PC-3 (cell line): ENCODE results near the gene SMG7. TPM values are rescaled to one million over a fixed set of nuclear protein-coding genes. Genes with fewer than 3 reads are reported as not detected.

Source experiments
- ATAC-seq: fragments of 200-7000 bp; cut with Tn5 transposase; 2 replicates; pipeline ENCODE4 v1.9.1; 2020; ENCODE audit warnings: mild to moderate bottlenecking, moderate library complexity
- BruUV-seq: library from RNA; stranded (reverse); fragments of 400-500 nt; replicated peaks from 2 replicates; lab custom pipeline; 2021; lab: Mats Ljungman, UMichigan
- CTCF ChIA-PET: fragments of 300-600 bp; sonication (Branson Sonifier 250); formaldehyde crosslinking; loops from one replicate; lab custom pipeline; 2022; ENCODE audit warnings: antibody characterized with exemption; lab: Charles Lee
- POLR2A ChIA-PET: fragments of 300-600 bp; sonication (Branson Sonifier 250); formaldehyde crosslinking; loops from one replicate; lab custom pipeline; 2022; ENCODE audit warnings: antibody characterized with exemption; ENCODE audit not compliant: unreplicated experiment; lab: Charles Lee
- DNase-seq: peaks from one replicate; pipeline ENCODE4 v3.0.0-alpha.2; 2015
- H2AFZ ChIP-seq: fragments of 300-600 bp; sonication (generic); 2 replicates; pipeline ENCODE4 v1.6.0; 2016; ENCODE audit warnings: antibody characterized with exemption, low read length
- H3F3A ChIP-seq: fragments of 300-600 bp; sonication (generic); one replicate; pipeline ENCODE4 v1.6.0; 2017; ENCODE audit warnings: antibody characterized with exemption, low read length, control low read depth, mild to moderate bottlenecking; ENCODE audit not compliant: unreplicated experiment
- H3K27ac ChIP-seq: fragments of 300-600 bp; sonication (generic); 2 replicates; pipeline ENCODE4 v1.5.1; 2016; ENCODE audit warnings: mild to moderate bottlenecking, low read length
- H3K27me3 ChIP-seq: fragments of 300-600 bp; sonication (generic); 2 replicates; pipeline ENCODE4 v1.6.1; 2016; ENCODE audit warnings: low read length, mixed read lengths
- H3K36me3 ChIP-seq: fragments of 300-600 bp; sonication (generic); 2 replicates; pipeline ENCODE4 v1.6.1; 2016; ENCODE audit warnings: low read depth, mixed run types, low read length, mixed read lengths
- H3K4me1 ChIP-seq: fragments of 300-600 bp; sonication (generic); 2 replicates; pipeline ENCODE4 v1.5.1; 2016; ENCODE audit warnings: low read length; ENCODE audit not compliant: insufficient read depth
- H3K4me2 ChIP-seq: fragments of 300-600 bp; sonication (generic); 2 replicates; pipeline ENCODE4 v1.6.0; 2016; ENCODE audit warnings: low read length
- H3K4me3 ChIP-seq: fragments of 300-600 bp; sonication (generic); 2 replicates; pipeline ENCODE4 v1.5.1; 2016; ENCODE audit warnings: mild to moderate bottlenecking, low read length, mixed read lengths
- H3K79me2 ChIP-seq: fragments of 300-600 bp; sonication (generic); 2 replicates; pipeline ENCODE4 v1.6.1; 2017; ENCODE audit warnings: low read length, mixed read lengths
- H3K9ac ChIP-seq: fragments of 300-600 bp; sonication (generic); 2 replicates; pipeline ENCODE4 v1.6.0; 2016; ENCODE audit warnings: mild to moderate bottlenecking, low read length
- H3K9me2 ChIP-seq: fragments of 300-600 bp; sonication (generic); replicated peaks from 2 replicates; pipeline ENCODE4 v1.6.1; 2016; ENCODE audit warnings: mixed run types, low read length, mixed read lengths
- H3K9me3 ChIP-seq: fragments of 300-600 bp; sonication (generic); 2 replicates; pipeline ENCODE4 v1.6.1; 2016; ENCODE audit warnings: low read length, mixed read lengths
- H4K20me1 ChIP-seq: fragments of 300-600 bp; sonication (generic); 2 replicates; pipeline ENCODE4 v1.6.1; 2016; ENCODE audit warnings: low read length, mixed read lengths
- CTCF ChIP-seq: fragments of 300-600 bp; sonication (generic); conservative IDR thresholded peaks from 2 replicates; pipeline ENCODE4 v1.5.1; 2017; ENCODE audit warnings: antibody characterized with exemption, low read depth, mild to moderate bottlenecking, low read length
- EZH2 ChIP-seq: fragments of 300-600 bp; sonication (generic); IDR thresholded peaks from one replicate; pipeline ENCODE4 v1.6.1; 2017; ENCODE audit warnings: antibody characterized with exemption, mild to moderate bottlenecking, low read length; ENCODE audit not compliant: unreplicated experiment
- EZH2phosphoT487 ChIP-seq: fragments of 300-600 bp; sonication (generic); IDR thresholded peaks from 2 replicates; pipeline ENCODE4 v1.6.1; 2018; ENCODE audit warnings: mild to moderate bottlenecking, antibody characterized with exemption, low read length, borderline replicate concordance
- intact Hi-C: fragments of 100-400 bp; cut with micrococcal nuclease; formaldehyde crosslinking; loops from 2 replicates; pipeline ENCODE4 v1.9.0; 2023
- total RNA-seq: library from RNA; depleted of rRNA; stranded (reverse); fragments of >200 nt; gene quantifications from 2 replicates; pipeline ENCODE4 v1.2.3, GENCODE V29; 2014

The SMG7 gene
- total RNA-seq, 1 experiment from 2014 or later: 25.5 TPM

DNA sequence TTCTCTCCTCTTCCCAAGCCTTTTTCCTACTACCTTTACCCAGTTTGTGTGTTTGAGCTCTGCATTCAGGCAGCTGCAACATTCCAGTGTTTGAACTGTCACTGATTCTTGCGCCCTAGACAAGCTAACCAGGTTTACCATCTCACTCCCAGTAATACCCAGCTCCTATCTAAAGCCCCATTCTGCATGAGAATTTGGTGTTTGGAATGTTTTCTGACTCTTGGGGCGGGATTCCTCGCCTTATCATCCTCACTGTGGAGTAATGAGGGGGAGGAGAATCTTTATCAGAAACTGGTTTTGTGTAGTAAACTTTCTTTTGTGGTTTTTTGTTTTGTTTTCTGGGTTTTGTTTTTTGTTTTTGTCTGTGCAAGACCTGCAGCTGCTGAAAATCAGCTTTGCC, 81.5 kb downstream of the SMG7 start:
- Histone ChIP-seq H3K79me2 (no peaks in the 10 kb centered on the region), H3K36me3 (peaks cover 27% of the 10 kb centered on the region), H3K9ac (no peak overlapping the region), H3K4me1 (no peaks in the 10 kb centered on the region), H3K9me3 (no peaks in the 10 kb centered on the region), H3K4me3 (no peak overlapping the region), H3F3A (no peaks in the 10 kb centered on the region), H3K4me2 (no peak overlapping the region), H2AFZ (no peak overlapping the region), H3K27ac (no peak overlapping the region), H4K20me1 (no peaks in the 10 kb centered on the region), H3K9me2 (no peaks in the 10 kb centered on the region), H3K27me3 (no peaks in the 10 kb centered on the region)
- ChIA-PET CTCF (no interaction called here), POLR2A (no interaction called here)
- DNase-seq (no peak), ATAC-seq (no peak)
- TF ChIP-seq CTCF (no peak), EZH2phosphoT487 (no peak)
- no TSS peak for BruUV-seq
- intact Hi-C loops: loop anchor here (5.0 kb wide), 1 partner anchor 69 kb away; no protein-coding TSS in a partner anchor

DNA sequence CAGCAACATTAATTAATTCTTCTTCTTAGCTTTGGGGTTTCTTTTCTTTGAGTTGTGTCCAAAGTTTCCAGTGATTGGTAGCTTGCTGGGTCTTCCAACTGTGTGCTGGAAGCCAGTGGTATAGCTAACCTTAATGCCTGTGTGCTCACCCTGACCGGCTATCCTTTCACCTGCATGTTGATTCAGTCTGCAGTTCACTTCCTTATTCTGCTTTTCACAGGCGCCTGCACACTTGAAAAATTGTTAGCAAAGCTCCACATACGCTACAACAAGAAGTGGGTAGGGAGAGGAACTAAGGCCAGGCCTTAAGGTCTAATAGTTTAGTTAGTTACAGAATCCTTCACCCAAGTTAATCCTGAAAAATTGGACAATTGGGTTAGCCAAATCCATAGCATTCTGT, 82.3 kb downstream of the SMG7 start:
- Histone ChIP-seq H3K9me2 (no peaks in the 10 kb centered on the region), H3K79me2 (no peaks in the 10 kb centered on the region), H3K4me2 (no peak overlapping the region), H2AFZ (no peak overlapping the region), H3K27me3 (no peaks in the 10 kb centered on the region), H3K36me3 (peaks cover 24% of the 10 kb centered on the region), H3K9ac (no peak overlapping the region), H3K9me3 (no peaks in the 10 kb centered on the region), H3F3A (no peaks in the 10 kb centered on the region), H4K20me1 (no peaks in the 10 kb centered on the region), H3K4me3 (no peak overlapping the region), H3K27ac (no peak overlapping the region), H3K4me1 (no peaks in the 10 kb centered on the region)
- no TSS peak for BruUV-seq
- POLR2A ChIA-PET: no interaction called here
- CTCF ChIA-PET: interaction anchor here (0.7 kb wide), 1 partner anchor 186 kb away, joined by 3 read pairs; no protein-coding TSS in a partner anchor
- DNase-seq (no peak), ATAC-seq (no peak)
- TF ChIP-seq EZH2phosphoT487 (no peak), CTCF (no peak), EZH2 (no peak)
- intact Hi-C loops: loop anchor here (5.0 kb wide), 1 partner anchor 68 kb away; no protein-coding TSS in a partner anchor

DNA sequence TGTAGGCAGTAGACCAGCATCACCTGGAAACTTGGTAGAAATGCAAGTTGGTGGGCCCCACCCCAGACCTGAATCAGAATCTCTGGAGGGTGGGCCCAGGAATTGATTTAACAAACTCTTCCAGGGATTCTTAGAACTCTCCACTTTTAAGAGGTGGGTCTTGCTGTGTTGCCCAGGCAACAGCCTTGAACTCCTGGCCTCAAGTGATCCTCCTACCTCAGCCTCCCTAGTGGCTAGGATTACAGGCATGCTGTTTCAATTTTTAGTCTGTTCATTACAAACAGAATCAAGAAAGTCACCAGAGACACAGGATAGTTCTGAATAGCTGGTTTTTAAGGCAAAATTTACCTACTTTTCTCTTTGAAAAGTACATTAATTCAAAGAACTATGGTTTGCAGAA, 86.8 kb downstream of the SMG7 start:
- Histone ChIP-seq H3K9me2 (no peaks in the 10 kb centered on the region), H4K20me1 (no peaks in the 10 kb centered on the region), H3K36me3 (peaks cover 8% of the 10 kb centered on the region), H3K9me3 (no peaks in the 10 kb centered on the region), H3K9ac (no peak overlapping the region), H3K4me3 (no peak overlapping the region), H2AFZ (no peak overlapping the region), H3K27me3 (no peaks in the 10 kb centered on the region), H3K27ac (no peak overlapping the region), H3K79me2 (no peaks in the 10 kb centered on the region), H3F3A (no peaks in the 10 kb centered on the region), H3K4me2 (no peak overlapping the region), H3K4me1 (no peaks in the 10 kb centered on the region)
- DNase-seq (no peak), ATAC-seq (no peak)
- CTCF ChIA-PET: no interaction called here
- intact Hi-C loops: no loop called here
- BruUV-seq: no TSS peak
- POLR2A ChIA-PET: no interaction called here
- TF ChIP-seq EZH2phosphoT487 (no peak), CTCF (no peak), EZH2 (no peak)
